Measurements from ENCODE around the gene GPD1L.

GPD1L gene

GRCh38 chr3:32147933-32148332 is 41.5 kb downstream of the GPD1L start:
- intact Hi-C loops (cut with DNase I; ENCODE audit: low total_unique reads), result no loop called here
- Histone ChIP-seq H3K36me3 (peaks cover 59 to 73% (median 66%) of the 10 kb centered on the region in 3 donors), H3K27ac (no peak overlapping the region), H3K27me3 (no peaks in the 10 kb centered on the region), H3K4me1 (peaks cover 0 to 4% (median 2%) of the 10 kb centered on the region in 4 donors), H3K9me3 (no peaks in the 10 kb centered on the region), H3K4me3 (no peak overlapping the region)
- no peak for DNase-seq
- TF ChIP-seq CTCF (IDR thresholded peaks at IDR 0.05), result no peak

GRCh38 chr3:32148351-32148750 is 41.9 kb downstream of the GPD1L start:
- no peak for TF ChIP-seq CTCF (IDR thresholded peaks at IDR 0.05)
- H3K36me3 ChIP-seq, result peaks cover 61 to 74% (median 63%) of the 10 kb centered on the region in 3 donors
- intact Hi-C loops (cut with DNase I; ENCODE audit: low total_unique reads), result no loop called here
- H3K9me3 ChIP-seq, result no peaks in the 10 kb centered on the region
- no peak overlapping the region for H3K4me3 ChIP-seq
- DNase-seq, result no peak
- H3K4me1 ChIP-seq, result peaks cover 0 to 4% (median 2%) of the 10 kb centered on the region in 4 donors
- no peak overlapping the region for H3K27ac ChIP-seq
- H3K27me3 ChIP-seq, result no peaks in the 10 kb centered on the region

- intact Hi-C loops (cut with DNase I; ENCODE audit: low total_unique reads), result no loop called here
- DNase-seq, result no peak
- no peaks in the 10 kb centered on the region for H3K27me3 ChIP-seq
- no peaks in the 10 kb centered on the region for H3K9me3 ChIP-seq
- TF ChIP-seq CTCF (IDR thresholded peaks at IDR 0.05), result no peak
- peaks cover 50 to 94% (median 69%) of the 10 kb centered on the region in 3 donors for H3K36me3 ChIP-seq
- H3K4me1 ChIP-seq, result no peaks in the 10 kb centered on the region
- H3K4me3 ChIP-seq, result no peak overlapping the region
- no peak overlapping the region for H3K27ac ChIP-seq
These were observed 47.2 kb downstream of the GPD1L start for GRCh38 chr3:32153414-32154204.

GRCh38 chr3:32154205-32154579 is 47.8 kb downstream of the GPD1L start:
- no peak for DNase-seq
- Histone ChIP-seq H3K36me3 (peaks cover 50 to 94% (median 70%) of the 10 kb centered on the region in 3 donors), H3K27me3 (no peaks in the 10 kb centered on the region)

GRCh38 chr3:32155117-32155516 is 48.7 kb downstream of the GPD1L start:
- no peak for TF ChIP-seq CTCF (IDR thresholded peaks at IDR 0.05)
- intact Hi-C loops (cut with DNase I; ENCODE audit: low total_unique reads), result no loop called here
- H3K4me1 ChIP-seq, result no peaks in the 10 kb centered on the region
- H3K4me3 ChIP-seq, result no peak overlapping the region
- no peak for DNase-seq
- H3K36me3 ChIP-seq, result peaks cover 48 to 92% (median 70%) of the 10 kb centered on the region in 3 donors
- no peaks in the 10 kb centered on the region for H3K9me3 ChIP-seq
- no peak overlapping the region for H3K27ac ChIP-seq
- H3K27me3 ChIP-seq, result no peaks in the 10 kb centered on the region

More at GRCh38 chr3:32154205-32154579, 47.8 kb downstream of the GPD1L start:
- no peak overlapping the region for H3K27ac ChIP-seq
- no peak for TF ChIP-seq CTCF (IDR thresholded peaks at IDR 0.05)
- H3K9me3 ChIP-seq, result no peaks in the 10 kb centered on the region
- intact Hi-C loops (cut with DNase I; ENCODE audit: low total_unique reads), result no loop called here
- H3K4me1 ChIP-seq, result no peaks in the 10 kb centered on the region
- H3K4me3 ChIP-seq, result no peak overlapping the region

Measured in tibial artery (tissue), 4 donors.